Activated gamma-delta T cell treated with anti-CD3 and anti-CD28 coated beads, Interleukin-2, amount 50 U/mL, for 16 hours (primary cell): ENCODE measurements around the gene RHOH.
"Not testable (repeated sequence)": the region's sequence is repeated elsewhere in the genome, so short reads cannot be mapped to it uniquely, and the experiment has no call there.

Source experiments
- DNase-seq: peaks from one replicate; pipeline ENCODE4 v3.0.0-alpha.2; 2020; ENCODE audit warnings: low read depth

Gene RHOH

GRCh38 chr4:40262077-40262528, 65.3 kb downstream of the RHOH start:
- no peak for DNase-seq

DNA sequence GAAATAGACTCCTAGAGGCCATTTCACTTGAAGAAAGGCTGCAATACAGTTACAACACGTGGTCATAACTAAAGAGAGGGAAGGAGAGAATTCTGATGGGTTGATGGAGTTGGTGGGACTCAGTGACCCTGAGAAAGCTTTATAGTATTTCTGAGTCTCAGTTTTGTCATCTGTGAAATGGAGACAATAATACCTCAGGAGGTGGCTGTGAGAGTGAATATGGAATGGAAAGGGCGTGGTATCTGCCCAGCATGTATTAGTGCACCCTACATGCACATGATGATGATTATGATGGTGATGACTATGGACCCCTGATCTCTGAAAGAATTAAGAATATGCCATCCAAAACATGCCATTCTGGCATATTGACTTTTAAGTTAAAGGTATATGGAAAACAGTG, 66.0 kb downstream of the RHOH start:
- no peak for DNase-seq

- no peak for DNase-seq
Observed at GRCh38 chr4:40264497-40264896, 67.7 kb downstream of the RHOH start.

DNA sequence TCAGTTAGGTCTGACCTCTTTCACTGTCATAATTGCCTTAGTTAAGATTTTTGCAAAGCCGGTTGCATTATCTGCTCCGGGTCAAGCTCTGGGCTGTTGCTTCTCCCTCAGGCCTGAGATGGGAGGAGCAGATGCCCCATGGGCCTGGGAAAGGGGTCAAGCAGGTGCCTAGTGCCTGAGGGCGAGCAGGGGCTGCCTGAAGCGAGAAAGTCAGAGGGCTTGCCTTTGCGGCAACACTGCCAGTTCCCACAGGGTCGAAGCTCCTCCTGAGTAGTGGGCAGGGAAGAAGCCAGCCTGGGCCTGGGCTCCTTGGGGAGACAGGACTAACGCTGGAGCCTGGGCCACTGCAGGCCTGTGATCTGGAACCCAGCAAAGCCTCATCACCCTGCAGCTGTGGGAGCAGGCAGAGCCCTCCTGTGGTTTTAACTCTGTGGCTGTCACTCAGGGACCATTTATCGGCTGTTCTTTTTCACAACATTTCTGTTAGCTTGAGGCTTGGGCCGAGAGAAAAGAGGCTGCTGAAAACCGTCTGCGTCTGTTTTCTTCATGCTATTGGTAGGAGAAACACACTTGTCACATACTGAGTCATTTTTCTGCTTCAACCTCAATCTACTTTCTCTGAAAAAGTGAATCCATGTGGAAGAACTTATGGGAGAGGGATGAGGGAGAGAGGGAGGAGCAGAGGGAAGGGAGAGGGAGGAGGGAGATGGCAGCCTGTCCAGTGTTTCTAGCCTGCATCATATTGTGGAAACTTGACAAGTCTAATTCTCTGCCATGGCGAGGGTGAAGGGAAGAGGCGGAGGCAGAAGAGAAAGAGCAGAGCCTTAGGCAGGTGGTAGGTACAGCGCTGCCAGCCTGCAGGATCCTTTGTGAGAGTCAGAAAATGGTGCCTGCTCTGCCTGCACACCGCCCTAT, 68.4 kb downstream of the RHOH start:
- peak; percentile 42 for DNase-seq

DNA sequence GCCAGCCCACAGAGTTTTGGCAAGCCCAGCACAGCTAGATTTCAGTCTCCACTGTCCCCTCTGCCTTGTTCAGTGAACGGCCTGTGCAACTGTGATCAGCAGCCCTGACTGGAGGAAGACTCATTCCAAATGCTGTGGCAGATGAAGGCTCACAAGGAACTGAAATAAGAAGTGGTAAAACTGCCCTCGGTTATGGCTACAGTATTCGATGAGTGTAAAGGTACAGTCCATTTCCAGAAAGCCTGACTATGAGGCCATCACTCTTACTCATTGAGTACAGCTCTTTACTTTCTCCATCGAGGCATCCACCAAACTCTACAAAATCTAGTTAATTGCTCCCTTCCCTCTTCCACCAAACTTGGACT, 69.1 kb downstream of the RHOH start:
- DNase-seq, result no peak

- DNase-seq, result no peak
Observed at GRCh38 chr4:40269133-40269532, 72.3 kb downstream of the RHOH start.

DNA sequence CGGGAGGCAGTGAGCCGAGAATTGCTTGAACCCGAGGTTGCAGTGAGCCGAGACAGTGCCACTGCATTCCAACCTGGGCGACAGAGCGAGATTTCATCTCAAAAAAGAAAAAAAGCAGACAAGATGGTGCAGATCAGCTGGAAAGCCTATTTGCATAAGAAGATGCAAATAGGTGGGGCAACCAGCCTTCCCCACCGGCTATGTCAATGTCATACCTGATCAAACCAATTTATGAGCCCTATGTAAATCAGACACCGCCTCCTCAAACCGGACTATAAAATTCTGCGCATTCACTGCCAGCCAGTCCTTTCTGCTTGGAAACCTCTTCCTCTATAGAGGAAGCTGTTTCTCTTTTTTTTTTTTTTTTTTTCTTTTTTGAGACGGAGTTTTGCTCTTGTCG, 73.8 kb downstream of the RHOH start:
- DNase-seq, result no peak

DNA sequence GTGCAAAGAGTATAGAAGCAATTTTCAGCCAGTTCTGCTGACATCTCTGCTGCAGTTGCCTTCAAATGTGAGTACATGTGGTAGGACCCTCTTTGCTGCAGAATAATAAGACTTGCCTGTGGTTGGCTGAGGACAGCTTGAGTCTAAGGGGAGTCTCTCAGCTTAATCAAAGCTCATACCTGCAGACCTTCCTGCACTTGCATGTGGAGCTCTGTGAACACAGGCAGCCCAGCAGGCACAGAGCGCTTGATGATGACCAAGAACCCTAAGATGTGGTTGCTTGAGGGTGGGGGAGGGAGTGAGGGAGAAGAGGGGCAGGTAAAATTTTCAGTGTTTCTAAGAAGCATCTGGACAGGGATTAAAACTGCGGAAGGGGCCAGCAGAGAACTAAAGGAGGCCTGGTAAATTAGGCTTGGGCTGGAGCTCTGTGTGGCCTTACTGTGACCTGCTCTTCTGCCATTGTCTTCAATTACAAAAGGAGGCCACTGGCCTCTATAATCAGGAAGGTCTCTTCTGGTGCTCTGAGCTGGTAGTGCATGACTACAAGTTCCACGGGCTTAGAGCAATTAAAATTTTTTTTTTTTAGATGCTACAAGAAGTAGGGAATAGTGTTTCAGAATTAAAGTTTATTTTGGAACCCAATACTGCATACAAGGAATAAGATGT, 78.4 kb downstream of the RHOH start:
- DNase-seq, result no peak

- DNase-seq, result no peak
Observed at GRCh38 chr4:40276546-40276945, 79.7 kb downstream of the RHOH start.

DNA sequence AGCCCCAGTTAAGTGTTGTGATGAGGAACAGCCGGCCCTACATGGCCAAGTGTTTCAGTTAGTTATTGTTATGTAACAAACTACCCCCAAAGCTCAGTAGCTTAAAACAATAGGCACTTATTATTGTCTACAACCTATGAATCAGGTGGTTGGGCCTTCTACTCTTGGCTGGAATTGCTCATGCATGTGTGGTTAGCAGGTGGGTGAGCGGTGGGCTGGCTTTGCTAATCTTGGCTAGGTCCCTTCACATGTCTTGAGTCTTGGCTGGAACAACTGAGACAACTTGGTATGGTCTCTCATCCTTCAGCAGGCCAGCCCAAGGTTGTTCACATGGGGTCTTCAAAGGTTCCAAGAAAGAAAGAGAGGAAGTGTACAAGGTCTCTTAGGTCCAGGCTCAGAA, 83.8 kb downstream of the RHOH start:
- no peak for DNase-seq

DNA sequence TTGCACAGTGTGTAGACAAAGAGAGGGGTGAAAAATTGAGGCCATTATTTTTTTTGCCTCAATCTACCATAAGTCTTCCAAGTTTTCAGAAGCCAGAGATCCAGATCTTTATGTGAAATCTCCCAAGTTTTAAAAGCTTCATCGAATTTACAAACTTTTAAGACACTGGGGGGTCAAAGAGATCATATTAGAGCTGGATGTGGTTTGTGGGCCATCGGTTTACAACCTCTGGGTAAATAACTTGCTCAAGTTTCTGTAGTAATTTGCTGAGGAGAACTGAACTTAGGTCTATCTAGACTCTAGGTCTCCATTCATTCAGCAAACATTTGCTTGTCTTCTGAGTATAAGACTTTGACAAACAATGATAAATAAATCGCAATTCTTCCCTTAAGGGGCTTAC, 84.3 kb downstream of the RHOH start:
- no peak for DNase-seq

GRCh38 chr4:40281913-40282312, 85.1 kb downstream of the RHOH start:
- DNase-seq, result no peak

- not testable (repeated sequence) for DNase-seq
Observed at GRCh38 chr4:40282857-40283256, 86.0 kb downstream of the RHOH start.

DNA sequence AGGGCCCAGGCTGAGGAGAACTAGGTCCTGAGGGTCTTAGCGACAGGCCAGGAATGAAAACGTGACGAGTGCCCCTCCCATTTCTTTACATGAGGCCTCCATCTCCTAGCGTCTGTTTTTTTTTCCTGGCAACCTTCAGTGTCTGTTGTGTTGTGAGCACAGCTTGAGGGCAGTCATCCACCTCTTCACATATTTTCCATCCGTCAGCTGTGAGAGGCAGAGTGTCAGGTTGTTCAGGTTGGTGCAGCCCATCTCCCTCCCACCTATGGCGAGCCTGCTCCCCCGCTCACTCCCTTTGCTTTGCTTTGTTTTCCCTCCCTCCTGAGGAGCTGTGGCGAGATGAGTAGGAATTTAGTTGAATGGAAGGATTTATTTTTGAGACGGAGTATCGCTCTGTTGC, 86.6 kb downstream of the RHOH start:
- no peak for DNase-seq

DNA sequence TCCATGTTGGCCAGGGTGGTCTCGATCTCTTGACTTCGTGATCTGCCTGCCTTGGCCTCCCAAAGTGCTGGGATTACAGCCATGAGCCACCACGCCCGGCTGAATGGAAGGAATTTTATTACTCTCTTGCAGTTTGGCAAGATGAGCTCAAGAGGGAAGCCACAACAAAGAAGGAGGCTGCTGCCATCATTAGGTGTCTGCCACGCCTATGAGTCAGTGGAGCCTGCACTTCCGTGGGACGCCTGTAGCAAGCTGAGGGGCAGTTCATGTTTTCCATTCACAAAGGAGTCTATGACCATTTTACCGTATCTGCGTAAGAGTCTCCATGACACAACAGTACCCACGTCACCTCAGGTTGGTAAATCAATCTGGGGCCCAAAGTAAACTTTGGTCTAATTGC, 87.1 kb downstream of the RHOH start:
- peak; percentile 51 for DNase-seq

DNA sequence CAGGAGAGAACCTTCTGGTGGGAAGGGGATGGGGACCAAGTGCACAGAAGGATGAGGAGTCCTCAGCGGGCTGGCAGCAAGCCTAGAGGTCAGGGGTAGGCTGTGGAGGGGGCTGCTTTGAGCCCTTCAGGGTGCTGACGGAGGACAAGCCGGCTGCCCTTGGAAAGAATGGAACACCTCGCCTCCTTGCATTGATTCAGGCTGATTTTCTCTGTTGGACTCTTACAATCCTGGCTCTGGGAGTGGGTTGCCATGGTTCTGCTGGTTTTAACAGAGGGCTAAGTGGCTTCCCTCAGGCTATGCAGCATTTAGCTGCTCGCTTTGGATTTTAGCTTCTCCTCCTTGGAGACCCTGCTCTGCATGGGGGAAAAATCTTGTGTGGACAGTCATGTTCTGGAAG, 88.9 kb downstream of the RHOH start:
- DNase-seq, result no peak

DNA sequence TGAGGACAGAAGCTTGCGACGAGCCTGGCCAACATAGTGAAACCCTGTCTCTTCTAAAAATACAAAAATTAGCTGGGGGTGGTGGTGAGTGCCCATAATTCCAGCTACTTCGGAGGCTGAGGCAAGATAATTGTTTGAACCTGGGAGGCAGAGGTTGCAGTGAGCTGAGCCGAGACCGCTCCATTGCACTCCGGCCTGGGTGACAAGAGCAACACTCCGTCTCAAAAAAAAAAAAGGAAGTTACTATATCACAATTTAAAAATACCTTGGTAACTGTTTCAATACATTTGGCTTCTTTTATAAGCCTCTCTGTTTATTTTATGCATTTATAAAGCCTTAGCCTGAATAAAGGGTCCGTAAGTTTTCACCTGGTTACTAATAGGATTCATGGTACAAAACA, 91.7 kb downstream of the RHOH start:
- DNase-seq, result no peak

DNA sequence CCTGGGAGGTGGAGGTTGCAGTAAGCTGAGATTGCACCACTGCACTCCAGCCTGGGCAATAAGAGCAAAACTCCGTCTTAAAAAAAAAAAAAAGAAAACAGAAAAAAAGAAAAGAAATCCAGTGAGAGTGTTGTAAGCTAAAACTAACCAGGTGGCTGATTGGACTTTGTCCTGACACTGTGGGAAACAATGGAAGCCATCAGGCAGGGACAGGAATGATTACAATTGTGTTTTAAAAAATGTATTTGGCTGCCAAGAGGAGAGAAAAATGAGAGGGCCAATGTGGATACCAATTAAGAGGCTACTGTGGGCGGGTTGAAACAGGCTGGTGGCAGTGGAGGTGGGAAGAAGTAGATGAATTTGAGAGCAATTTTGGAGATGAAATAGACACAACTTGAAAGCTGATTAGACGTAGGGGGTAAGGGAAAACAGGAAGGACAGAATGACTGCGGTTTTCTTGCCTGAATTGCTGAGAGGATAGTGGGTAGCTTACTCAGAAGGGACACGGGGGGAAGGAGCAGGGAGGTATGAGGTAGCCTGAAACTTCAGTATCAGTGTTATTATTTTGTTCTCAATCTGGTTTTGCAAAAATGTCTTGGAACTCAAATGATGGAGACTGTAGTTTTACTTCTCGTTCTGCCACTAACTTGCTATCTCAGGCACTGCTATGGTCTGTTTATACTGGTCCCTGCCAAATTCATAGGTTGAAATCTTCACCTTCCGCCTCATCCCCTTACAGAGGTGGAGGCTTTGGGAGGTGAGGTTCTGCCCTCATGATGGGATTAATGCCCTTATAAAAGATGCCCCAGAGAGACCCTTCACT, 92.7 kb downstream of the RHOH start:
- no peak for DNase-seq

DNA sequence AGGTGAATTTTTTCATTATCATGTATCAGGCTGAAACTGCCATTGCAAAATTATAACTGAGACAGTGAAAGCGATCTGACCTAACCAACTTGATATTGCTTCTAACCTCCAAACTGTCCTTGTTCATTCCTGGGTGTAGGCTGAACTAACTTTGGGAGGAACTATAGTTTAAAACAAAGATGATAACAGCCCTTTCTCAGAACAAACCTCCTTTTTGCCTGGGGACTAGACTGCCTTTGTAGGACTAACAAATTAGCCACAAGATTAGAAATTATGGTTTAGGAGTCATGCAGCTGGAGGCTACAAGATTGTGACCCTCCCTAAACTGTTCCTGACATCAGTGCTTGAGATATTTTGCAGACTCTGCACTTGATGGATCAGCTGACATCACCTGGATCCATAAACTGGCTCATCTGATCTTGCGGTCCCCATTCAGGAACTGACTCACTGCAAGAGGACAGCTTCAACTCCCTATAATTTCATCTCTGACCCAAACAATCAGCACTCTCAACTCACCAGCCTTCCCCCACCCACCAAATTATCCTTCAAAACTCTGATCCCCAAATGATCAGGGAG, 93.9 kb downstream of the RHOH start:
- DNase-seq, result not testable (repeated sequence)

DNA sequence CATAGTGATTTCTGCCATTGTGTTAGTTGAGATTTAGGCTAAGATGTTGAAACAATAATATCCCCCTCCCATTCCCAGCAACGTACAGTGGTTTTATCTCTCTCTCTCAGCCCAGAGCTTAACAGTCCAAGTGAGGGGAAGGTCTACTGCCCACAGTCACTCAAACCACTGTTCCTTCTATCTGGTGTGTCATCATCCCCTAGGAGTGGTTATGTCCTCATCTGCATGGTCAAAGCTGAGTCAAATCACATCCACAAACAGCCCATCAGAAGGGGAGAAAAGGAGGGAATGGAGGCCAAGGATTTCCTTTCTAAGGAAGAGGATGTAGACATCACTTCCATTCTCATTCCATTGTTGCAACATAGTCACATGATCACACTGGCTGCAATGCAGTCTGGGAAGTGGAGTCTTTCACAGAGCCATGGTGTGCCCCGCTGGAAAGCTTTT, 95.5 kb downstream of the RHOH start:
- DNase-seq, result no peak

GRCh38 chr4:40294339-40294738, 97.5 kb downstream of the RHOH start:
- DNase-seq, result no peak

GRCh38 chr4:40295030-40295429, 98.2 kb downstream of the RHOH start:
- DNase-seq, result not testable (repeated sequence)
